OCI-M1 (cell line): Measurements from ENCODE around the gene MAGEA10.
A peak's percentile ranks its signal among the peaks of the same experiment; 100 is the strongest.
"Not testable (repeated sequence)": the region's sequence is repeated elsewhere in the genome, so short reads cannot be mapped to it uniquely, and the experiment has no call there.

Source experiments
- DNase-seq: peaks from one replicate; lab custom pipeline; 2025; lab: John Stamatoyannopoulos, UW

MAGEA10 gene

DNA sequence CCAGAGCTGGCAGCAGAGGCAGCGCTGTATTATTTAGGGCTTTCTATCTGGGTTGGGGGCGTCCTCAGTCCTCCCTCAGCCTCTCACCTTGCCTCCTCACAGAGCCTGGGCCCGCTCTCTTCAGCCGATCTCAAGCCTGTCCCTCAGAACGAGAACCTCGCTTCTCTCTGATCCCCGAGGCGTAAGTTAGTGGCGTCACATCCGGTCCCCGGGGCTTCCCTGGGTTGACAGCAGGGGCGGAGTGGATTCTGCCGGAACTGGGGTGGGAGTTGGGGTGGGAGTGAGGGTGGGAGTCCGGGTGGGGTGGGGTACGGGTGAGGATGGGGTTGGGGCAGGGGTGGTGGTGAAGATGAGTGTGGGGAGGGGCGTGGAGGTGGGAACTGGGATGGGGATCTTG, at the start of gene MAGEA10:
Gene MAGEA10 (minus strand): TSS at position 190 of the 397 bp plus-strand sequence. CDS start 2,957 bp downstream, outside the sequence.
- no peak for DNase-seq

DNA sequence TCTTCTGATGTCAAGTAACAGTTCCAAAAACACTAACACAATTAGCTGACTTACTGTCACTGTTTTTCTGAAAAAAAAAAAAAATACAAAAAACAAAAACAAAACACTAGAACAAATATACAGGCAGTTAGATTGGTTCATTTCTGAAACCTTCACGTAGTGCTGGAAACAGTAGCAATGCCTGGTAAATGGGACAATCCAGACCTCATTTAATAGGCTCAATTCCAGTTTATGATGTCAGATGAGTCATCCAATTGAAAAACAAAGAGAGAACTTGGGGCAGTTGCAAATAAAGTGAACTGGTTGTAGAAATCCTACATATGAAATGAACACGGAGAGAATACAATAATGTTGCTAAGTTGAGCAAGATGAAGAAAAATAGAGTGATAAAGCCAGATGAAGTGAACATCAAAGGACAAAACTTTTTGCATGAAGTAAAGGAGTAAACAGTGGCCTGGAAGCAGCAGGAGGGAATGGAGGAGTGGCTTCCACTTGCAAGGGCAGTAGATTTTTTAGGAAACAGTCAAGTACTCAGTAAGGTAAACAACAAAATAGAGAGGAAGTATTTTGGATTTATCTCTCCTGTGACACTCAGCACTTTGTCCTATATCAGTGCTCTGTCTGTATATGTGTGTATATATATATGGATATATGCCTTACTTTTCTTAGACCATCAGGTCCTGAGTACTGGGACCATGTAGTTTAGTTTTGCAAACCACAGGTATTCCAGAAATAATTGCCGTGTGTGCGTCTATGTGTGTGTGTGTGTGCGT, 39.3 kb upstream of the MAGEA10 start:
- DNase-seq, result peak; percentile 74

DNA sequence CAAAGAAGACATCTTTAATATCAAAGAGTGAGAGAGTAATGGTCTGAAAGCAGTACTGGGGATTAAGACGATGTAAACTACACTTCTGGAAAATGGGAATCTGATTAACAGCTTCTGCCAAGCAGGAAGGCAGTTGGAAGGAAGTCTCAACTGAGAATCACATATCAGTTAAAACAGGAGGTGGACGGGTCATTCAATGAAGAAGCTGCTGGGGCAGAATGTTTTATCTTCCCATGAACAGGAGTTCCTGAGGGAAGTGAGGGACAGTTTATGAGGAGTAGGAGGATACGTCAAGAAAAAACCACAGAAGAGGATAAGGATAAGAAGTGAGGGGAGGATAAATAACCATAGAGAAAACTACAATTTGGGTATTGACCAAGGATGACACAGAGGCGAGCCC, 38.7 kb upstream of the MAGEA10 start:
- peak; percentile 80 for DNase-seq

DNA sequence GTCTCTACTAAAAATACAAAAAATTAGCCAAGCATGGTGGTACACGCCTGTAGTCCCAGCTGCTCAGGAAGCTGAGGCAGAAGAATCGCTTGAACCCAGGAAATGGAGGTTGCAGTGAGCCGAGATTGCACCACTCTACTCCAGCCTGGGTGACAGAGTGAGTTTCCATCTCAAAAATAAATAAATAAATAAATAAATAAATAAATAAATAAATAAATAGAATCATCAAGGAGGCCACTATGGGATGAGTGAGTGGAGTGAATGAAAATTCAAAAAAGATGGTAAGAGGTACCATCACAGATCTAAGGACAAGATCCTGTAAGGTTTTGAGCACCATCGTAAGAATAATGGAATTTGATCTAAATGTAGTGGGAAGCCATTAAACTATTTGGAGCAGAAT, 37.5 kb upstream of the MAGEA10 start:
- DNase-seq, result not testable (repeated sequence)

DNA sequence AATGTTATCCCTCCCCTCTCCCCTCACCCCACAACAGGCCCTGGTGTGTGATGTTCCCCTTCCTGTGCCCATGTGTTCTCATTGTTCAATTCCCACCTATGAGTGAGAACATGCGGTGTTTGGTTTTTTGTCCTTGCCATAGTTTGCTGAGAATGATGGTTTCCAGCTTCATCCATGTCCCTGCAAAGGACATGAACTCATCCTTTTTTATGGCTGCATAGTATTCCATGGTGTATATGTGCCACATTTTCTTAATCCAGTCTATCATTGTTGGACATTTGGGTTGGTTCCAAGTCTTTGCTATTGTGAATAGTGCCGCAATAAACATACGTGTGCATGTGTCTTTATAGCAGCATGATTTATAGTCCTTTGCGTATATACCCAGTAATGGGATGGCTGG, 35.5 kb upstream of the MAGEA10 start:
- not testable (repeated sequence) for DNase-seq

DNA sequence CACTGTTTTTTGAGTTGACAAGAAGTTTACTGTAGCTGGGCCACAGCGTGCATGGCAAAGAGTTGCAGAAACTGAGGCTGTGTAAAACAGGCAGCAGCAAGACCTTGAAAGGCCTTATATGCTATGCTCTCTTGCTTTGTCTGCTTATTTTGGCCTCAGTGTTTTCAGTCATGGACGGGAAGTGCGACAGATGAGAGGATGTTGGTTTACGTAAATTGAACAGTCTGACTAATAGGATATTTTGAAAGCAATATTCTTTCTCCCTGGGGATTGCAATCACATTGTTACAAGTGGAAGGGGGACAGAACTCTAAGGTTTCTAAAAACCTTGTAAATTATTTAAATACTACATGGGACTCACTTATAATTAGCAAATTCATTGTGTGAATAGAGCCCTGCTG, 32.2 kb upstream of the MAGEA10 start:
- no peak for DNase-seq

DNA sequence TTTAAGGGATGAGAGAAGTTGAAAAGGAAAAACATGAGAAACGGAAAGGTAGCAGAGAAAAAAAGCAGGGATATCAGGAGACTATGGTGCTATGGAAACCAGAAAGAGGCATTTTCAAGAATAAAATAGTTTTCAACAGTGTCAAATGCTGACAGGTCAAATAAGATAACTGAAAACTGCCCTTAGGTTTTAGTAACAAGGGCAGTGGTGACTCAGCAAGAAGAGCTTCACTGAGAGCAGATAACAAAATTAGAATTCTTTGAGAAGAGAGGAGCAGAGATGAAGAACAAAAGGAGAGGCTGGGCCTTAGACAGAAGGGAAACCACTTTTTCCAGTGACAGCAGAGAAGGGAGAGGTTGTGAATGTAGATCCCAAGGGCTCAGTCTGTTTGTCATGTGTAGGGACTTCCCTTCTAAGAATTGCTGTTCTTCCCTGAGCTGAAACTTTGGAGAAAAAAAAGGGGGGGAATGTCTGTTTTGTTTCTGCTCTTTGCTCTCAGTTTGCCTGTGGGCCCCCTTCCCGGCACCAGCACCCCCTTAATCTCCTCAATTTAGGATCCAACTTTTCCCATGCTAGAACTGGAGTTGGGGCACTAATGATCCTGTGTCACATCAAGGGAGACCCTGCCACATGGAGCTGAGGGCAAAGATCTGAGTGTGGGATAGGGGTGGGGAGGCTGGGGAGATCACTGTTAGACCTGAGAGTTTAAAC, 26.8 kb upstream of the MAGEA10 start:
- DNase-seq, result peak; percentile 83

DNA sequence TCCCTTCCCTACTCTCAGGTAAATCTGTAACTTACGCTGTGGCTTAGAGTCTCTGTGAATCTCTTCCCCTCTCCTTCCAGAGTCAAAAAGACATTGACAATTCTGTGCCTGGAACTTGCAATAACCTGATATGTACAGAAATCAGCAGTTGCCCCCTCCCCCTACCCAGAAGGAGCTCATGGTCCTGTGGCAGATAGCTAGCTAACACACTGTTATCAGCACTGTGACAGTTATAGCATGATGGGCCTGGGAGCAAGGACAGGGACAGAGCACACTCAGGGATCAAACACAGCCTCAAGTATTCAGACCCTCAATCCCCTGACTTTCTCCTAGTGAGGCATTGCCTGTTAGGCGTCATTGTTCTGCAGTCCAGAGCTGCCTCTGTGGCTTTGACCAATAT, 18.7 kb upstream of the MAGEA10 start:
- peak; percentile 83 for DNase-seq

DNA sequence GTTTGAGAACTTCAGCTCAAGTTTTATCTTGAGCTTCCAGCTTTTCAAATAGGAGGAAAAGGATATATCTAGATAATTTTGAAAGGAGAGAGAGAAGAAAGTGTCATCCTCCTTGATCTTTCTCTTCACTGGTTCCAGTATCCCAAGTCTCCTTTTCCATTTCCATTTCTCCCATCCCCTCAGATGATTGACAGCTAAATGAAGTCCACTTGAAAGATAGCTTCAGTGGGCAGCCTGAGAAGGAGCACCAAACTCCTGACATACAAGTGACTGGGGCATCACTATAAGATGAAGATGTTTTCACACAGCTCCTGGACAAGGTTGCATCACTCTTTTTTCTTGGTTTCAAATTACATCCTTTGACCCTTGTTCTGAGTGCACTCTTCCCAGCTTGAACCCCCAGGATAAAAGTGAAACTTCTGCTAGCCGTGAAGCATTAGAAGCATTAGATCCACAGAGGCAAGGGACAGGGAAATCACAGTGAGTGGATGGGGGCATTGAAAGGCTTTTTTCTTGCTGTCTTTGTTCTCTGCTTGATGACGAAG, 17.5 kb upstream of the MAGEA10 start:
- DNase-seq, result peak; percentile 47

DNA sequence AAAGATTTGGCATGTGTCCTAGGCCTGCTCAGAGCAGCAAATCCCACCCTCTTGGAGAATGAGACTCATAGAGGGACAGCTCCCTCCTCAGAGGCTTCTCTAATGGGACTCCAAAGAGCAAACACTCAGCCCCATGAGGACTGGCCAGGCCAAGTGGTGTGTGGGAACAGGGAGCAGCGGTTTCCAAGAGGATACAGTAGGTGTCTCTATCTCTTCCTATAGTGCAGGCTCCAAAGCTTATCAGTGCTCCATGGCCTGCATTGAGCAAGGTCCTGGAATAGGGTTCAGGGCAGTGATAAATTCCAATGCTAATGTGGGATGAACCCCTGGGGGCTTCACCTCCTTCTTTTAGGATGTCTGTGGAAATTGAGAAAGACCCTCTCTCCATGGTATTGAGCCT, 15.7 kb upstream of the MAGEA10 start:
- no peak for DNase-seq

DNA sequence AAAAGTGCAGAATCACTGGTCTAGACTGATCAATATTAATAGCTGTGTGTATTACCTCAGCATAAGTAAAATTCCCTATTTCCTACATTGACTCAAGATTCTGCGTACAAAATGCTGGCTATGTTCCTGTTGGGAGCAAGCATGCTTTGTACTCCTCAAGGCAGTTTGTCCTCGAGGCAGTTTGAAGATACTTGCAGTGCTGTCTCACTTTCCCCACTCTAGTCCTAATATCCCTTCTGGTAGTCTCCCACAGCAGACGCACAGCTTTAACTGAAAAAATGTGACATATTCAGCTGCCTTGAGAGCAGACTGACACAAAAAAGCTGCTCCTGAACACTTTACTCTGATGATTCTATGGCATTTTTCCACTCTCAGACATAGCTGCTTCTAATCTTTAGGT, 12.9 kb upstream of the MAGEA10 start:
- DNase-seq, result no peak

DNA sequence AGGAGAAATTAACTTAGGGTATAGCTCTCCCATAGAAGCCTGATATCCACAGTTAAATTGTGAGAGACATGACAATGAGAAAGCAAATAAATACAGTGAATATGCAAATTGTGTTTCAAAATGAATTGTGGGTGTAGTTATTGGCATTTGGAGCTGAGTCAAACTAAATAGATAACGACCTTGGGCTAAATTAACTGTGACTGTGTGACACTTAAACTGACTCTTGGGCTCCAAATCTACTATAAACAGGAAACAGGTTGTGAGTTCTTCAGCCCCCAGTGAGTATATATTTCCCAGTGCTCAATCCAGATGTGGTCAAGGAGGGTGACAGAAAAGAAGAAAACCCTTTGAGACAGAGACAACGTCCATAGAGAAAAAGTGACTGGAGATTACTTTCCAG, 11.3 kb upstream of the MAGEA10 start:
- peak; percentile 53 for DNase-seq

DNA sequence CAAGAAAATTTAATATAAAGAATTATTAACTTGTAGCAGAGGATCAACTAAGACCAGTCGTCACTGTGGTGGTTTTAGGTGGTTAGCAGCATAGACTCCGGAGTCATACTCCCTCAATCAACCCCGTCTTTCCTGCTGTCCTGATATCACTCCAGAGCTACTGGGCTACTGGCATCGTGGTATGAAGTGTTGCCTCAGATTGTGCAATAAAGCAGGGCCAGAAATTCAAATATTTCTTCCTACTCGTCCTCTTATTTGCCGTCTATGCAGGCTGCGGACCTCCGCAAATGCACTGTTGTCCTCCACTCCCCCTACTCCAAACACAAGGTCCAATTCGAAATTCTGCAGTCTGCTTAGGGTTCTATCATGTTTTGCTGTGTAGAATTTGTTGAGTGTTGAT, 1.2 kb upstream of the MAGEA10 start:
- peak; percentile 6 for DNase-seq

DNA sequence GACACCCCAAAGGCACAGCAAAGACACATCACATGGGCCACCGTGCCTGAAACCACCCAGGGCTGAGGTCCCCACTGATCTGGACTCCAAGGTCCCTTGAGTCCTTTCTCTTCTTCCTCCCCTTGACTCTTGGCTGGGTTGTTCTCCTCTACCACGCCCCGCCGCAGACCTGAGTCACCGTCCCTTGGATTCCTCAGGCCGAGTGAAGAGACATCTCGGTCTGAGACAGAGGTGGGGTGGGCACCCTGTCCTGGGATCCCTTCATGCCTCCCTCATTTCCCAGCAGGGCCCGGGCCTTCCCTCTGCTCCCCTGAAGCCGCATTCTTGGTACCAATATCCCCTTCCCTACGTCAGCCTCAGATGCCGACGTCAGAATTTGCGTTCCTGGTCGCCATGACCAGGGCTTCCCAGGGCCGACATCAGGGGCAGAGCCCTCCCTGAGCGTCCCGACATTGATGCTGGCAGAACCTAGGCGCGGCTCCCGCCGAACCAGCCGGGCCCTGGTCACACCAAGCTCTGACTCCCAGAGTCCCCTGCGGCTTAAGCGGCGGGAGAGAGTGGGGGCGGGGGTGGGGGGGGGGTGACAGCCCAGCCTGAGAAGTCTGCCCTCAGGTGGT, 498 bp downstream of the MAGEA10 start:
- no peak for DNase-seq

DNA sequence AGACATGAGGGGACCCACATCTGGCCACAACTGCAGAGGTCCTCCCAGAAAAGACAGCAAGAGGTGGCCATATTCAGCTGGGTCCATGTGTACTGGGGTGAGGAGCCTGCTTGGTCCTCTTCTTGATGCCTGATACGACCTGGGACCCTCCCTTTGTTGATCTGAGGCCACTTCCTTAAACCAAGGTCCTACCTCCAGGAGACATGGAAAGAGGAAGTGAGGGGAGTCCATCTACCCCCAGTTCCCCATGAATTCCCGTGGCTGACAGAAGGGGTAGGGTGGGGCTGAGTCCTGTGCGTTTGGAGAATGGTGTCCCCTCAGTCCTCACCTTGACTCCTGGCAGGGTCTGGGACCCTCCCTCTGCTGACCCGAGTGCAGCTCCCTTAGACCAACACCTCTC, 2.1 kb downstream of the MAGEA10 start:
- DNase-seq, result peak; percentile 64

DNA sequence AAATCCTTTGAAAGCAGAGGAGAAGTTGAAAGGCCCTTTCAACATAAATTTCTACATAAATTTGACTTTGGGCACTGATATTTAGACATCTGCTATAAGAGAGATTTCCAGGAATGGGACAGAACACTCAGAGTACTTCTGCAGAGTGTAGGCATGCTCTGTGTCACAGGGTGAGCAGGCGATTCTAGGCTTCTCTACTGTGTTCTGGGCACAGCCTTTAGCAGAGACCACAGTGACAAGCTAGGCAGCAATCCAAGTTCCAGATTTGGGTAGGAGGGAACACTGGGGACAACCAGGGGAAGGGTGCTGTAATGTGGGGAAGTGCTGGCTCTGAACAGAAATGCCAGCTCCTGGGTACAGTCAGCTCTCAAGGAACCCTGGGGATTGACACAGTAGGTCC, 6.9 kb downstream of the MAGEA10 start:
- no peak for DNase-seq

DNA sequence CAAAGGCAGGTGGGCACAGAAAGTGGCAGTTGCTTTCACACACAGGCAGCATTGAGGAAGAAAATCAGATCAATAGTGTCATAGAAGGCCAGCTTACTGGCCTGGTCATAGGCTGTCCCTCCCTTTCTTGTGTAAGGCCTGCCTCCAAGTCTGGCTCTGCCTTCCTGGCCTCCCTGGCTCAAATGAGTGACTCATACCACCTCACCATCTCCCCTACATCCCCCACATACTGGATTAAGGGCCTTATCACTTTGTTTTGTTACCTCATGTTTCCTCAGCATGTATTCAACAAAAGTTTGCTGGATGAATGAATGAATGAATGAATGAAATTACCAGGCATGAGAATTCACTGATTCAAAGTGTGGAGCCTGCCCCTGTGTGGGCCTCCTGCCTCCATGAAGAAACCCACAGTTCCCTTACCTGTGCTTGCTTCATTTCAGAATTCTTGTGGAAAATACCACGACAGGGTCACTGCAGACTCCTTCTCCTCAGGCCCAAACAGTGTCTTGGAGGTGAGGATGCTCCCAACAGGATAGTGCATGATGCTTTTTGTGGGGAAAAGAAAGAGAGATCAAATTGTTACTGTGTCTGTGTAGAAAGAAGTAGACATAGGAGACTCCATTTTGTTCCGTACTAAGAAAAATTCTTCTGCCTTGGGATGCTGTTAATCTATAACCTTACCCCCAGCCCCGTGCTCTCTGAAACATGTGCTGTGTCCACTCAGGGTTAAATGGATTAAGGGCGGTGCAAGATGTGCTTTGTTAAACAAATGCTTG, 9.1 kb downstream of the MAGEA10 start:
- peak; percentile 57 for DNase-seq

DNA sequence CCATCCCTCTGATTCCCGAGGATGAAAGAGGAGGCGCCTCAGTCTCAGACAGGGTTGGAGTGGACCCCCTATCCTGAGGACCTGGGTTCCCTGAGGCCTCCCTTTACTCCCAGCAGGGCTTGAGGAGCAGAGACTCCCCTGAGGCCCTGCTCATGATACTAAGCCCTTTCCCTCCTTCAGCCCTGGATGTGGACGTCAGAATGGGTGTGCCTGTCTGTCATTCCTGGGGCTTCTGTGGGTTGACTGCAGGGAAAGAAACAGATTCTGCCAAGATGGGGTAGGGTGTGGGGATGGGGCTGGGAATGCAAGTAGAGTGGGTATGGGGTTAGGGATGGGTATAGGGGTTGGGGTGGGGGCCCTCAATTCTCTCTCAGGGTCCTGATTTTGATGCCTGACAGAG, 21.1 kb downstream of the MAGEA10 start:
- DNase-seq, result no peak

DNA sequence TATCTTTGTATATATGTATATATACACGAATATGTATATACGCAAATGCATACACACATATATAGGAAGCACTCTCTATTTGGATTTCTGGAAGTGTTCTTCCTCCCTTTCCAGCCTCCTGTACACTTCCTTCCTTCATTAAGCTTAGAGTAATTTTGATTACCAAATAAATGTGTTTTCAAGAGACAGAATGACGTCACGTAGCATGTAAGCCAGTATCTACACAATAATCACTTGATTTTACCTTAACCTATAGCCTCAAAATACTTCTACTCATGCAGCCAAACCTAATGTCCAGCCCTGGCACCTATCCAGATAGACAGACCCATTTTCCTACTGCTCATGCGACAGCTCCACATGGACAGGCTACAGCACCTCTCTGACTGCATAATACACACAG, 29.9 kb downstream of the MAGEA10 start:
- no peak for DNase-seq

DNA sequence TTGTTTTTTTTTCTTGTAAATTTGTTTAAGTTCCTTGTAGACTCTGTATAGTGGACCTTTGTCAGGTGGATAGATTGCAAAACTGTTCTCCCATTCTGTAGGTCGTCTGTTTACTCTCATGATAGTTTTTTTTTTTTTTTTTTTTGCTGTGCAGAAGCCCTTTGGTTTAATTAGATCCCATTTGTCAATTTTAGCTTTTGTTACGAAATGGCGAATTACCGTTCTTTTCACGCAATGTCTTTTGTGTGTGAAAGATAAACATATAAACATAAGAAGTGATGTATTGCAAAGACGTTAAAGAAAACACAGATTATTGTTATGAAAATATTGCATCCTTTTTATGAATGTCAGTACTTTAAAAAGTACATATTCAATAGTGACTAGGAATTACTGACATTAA, 34.5 kb downstream of the MAGEA10 start:
- no peak for DNase-seq

DNA sequence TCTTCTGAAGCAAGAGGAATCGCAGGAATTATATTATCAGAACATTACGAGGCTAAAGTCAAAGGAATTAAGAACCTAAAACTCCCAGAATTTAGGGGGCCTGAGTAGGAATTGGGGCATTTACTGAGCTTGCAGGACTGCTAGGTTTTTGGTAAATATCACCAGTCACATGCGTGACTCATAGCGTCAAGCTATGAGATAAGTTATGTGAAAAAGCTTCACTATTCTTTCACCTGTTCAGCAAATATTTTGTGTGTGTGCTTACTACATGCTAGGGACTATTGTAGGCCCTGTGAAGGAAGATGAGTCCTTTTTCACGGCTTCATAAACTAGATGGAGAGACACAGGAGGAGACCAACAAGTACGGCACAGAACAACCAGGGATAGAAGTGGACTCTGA, 52.2 kb downstream of the MAGEA10 start:
- no peak for DNase-seq
